HG03571 (cell line): ENCODE measurements around the gene SOD1.
A peak's percentile ranks its signal among the peaks of the same experiment; 100 is the strongest.
"Not testable (repeated sequence)": the region's sequence is repeated elsewhere in the genome, so short reads cannot be mapped to it uniquely, and the experiment has no call there.

Experiments
- ATAC-seq: cut with Tn5 transposase; IDR thresholded peaks from one replicate; pipeline ENCODE4 v1.9.1; 2021; ENCODE audit not compliant: unreplicated experiment

The SOD1 gene

DNA sequence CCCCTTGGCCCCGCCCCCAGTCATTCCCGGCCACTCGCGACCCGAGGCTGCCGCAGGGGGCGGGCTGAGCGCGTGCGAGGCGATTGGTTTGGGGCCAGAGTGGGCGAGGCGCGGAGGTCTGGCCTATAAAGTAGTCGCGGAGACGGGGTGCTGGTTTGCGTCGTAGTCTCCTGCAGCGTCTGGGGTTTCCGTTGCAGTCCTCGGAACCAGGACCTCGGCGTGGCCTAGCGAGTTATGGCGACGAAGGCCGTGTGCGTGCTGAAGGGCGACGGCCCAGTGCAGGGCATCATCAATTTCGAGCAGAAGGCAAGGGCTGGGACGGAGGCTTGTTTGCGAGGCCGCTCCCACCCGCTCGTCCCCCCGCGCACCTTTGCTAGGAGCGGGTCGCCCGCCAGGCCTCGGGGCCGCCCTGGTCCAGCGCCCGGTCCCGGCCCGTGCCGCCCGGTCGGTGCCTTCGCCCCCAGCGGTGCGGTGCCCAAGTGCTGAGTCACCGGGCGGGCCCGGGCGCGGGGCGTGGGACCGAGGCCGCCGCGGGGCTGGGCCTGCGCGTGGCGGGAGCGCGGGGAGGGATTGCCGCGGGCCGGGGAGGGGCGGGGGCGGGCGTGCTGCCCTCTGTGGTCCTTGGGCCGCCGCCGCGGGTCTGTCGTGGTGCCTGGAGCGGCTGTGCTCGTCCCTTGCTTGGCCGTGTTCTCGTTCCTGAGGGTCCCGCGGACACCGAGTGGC lies at the start of gene SOD1:
SOD1 (plus strand) TSS at position 158 of the 723 bp plus-strand sequence; CDS start at position 235, 77 bp downstream.
- ATAC-seq = peak; percentile 94

DNA sequence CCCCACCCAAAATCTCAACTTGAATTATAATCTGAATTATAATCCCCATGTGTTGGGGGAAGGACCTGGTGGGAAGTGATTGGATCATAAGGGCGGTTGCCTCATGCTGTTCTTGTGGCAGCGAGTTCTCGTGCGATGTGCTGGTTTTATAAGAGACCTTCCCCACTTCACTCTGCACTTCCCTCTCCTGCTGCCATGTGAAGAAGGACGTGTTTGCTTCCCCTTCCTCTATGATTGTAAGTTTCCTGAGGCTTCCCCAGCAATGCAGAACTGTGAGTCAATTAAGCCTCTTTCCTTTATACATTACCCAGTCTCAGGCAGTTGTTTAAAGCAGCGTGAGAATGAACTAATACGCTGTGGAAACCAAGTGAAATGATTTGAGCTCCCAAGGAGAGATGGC lies 48.0 kb upstream of the SOD1 start:
- no peak for ATAC-seq

DNA sequence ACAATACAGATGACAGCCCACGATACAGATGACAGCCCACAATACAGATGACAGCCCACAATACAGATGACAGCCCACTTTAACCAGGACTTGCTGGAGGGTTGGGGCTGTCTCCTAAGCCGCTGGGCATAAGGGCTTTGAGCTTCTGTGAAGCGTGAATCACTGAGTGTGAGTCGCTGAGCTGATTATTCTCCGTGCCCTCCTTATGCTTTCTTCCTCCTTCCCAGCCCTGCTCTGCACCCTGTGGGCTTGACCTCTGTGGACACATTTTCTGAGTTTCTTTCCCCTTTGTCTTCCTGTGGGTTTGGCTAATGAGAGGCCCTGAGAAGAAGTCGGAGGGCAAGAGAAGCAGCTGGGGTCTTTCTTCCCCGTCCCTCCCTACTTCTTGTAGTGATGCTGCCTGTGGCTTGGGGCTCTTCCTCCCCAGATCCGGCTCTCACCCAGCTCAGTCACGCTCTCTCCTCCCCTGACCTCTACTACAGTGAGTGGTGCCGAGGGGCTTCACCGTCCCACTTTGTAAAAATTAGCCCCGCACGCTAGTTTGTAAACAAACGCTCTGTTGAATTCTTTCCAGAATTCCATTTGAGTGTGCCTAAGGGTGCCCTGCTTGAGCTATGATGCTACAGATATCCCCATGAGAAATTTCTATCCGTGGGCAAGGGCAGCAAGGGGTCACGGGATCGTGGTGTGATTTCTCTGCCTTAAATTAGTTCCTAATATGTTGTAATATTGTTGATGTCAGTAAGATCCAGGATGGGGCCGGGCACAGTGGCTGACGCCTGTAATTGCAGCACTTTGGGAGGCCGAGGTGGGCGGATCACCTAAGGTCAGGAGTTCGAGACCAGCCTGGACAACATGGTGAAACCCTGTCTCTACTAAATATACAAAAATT lies 46.4 kb upstream of the SOD1 start:
- ATAC-seq = no peak

DNA sequence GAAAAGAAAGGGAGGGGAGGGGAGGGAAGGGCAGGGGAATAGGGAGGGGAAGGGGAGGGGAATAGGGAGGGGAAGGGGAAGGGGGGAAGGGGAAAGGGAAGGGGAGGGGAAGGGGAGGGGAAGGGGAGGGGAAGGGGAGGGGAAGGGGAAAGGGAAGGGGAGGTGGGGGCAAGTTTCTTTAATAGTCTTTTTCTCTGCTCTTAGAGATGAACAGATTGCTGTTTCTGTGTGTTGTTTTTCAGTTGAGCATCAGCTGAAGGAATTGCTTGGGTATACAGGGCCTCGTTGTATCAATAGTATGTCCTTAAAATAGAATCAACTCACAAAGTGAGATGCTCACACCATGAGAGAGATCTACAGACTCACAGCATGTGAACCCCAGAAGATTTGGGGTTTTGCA lies 44.8 kb upstream of the SOD1 start:
- no peak for ATAC-seq

DNA sequence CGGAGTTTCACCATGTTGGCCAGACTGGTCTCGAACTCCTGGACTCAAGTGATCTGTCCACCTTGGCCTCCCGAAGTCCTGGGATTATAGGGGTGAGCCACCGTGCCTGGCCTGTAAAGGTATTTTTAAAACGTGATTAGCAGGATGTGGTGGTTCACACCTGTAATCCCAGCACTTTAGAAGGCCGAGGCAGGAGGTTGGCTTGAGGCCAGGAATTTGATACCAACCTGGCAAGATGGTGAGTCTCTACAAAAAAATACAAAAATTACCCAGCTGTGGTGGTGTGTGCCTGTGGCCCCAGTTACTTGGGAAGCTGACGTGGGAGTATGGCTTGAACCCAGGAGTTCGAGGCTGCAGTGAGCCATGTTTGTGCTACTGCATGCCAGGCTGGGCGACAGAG lies 43.3 kb upstream of the SOD1 start:
- ATAC-seq = no peak

DNA sequence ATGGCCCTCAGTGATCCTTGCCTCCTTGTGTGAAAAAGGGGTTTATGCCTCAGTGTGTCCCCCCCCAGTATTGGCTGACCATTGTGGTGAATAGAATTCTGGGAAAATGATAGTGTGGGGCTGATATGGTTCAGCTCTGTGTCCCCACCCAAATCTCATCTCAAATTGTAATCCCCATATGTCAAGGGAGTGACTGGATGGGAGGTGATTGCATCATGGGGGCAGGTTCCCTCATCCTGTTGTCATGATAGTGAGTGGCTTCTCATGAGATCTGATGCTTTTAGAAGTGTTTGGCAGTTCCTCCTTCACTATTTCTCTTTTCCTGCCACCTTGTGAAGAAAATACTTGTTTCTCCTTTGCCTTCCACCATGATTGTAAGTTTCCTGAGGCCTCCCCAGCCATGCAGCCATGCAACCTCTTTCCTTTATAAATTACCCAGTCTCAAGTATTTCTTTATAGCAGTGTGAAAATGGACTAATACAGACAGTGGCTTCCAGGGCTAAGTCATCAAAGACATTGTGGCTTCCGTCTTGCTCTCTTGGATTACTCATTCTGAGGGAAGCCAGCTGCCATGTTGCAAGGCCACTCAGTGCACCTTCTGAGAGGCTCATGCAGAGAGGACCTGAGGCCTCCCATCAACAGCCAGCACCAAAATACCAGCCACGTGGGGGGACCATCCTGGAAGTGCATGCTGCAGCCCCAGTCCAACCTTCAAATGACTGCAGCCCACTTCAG lies 40.6 kb upstream of the SOD1 start:
- no peak for ATAC-seq

DNA sequence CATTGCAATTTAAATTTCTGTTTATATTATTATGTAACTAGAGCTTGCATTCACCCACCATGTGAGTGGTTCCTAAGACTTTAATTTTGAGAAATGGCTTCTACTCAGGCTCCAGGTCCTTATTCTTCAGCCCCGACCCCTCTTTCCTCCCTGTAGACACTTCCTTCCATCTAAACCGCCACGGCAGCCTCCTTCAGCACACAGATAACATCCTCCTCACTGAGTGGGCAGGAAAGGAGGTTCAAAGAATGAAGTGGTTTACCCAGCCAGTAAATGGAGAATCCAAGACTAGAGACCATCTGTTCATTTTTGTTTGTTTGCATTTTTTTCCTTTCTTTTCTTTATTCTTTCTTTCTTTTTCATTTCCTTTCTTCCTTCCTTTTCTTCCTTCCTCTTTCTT lies 37.1 kb upstream of the SOD1 start:
- no peak for ATAC-seq

DNA sequence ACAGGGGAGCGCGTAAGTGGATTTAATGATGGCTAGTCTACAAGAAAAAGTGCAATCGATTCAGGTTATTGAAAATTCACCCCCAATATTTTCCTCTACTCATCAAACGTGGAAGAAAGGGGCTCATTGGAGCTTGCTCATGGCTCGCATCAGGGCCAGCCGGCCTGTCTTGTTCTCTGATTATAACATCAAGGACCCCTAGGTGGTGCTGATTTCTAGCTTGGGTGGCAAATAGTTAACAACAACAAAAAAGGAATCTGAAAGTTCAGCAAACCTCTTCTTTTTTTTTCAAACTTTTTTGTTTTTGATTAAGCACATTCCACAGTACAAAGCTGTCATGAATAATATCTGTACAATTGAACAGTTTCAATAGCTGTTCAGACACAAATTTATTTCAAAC lies 35.8 kb upstream of the SOD1 start:
- ATAC-seq = no peak

DNA sequence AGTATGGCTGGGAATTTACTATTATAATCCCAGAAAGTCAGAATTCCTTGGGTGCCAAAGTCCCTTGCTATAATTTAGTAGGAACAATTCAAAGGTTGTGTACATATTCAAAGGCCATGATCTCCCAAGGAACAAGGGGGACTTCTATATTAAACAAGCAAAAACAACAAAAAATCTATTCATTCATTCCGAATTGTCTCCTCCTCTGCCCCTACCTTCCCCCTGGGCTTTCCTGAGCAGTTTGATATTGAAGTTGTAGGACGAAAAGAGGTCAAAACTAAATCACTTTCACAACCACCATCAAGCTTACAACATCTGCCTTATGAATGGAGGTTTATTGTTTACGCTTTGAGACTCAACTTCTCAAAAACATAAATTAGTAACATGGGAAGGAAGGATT lies 35.3 kb upstream of the SOD1 start:
- no peak for ATAC-seq

DNA sequence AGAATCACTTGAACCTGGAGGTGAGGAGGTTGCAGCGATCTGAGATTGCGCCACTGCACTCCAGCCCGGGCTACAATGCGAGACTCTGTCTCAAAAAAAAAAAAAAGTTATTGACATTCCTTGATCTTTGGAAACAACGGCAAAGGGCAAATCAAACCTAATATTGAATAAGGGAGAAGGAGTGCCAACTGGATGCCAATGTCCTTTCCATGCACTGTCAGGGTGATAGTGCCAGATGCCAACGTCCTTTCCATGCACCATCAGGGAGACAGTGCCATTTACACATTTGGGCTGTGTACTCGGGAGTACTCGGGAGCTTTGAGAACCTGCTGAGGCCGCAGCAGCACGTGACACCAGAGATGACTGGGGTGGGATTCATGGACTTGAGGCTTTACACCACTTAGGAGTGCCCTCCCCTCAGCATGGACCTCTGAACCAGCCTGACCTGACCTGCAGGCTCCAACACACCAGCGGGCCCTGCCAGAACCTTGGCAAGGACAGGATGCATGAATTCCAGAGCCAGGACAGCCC lies 34.5 kb upstream of the SOD1 start:
- ATAC-seq = no peak

DNA sequence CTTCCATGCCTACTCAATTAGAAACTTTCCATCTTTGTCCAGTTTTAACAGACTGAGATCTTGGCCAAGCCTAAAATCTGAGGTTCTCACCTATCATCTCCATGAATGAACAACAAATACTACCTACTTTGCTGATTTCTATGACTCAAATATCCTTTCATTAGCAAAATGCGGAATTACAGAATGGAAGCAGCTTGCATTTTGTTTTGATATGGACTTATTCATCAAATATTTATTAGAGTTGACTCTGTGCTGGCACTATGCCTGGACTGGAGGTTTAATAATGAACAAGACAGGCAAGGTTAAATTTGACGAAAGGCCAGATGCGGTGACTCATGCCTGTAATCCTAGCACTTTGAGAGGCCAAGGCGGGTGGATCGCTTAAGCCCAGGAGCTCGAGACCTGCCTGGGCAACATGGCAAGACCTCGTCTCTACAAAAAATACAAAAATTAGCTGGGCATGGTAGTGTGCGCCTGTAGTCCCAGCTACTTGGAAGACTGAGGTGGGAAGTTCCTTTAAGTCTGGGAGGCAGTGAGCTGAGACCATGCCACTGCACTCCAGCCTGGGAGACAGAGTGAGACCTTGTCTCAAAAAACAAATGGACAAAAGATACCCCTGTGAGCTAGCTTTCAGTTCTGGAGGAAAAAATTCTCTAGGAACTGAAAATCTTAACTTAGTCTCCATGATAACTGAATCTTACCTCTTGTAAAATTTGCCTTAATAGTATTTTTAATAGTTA lies 29.4 kb upstream of the SOD1 start:
- ATAC-seq = no peak

DNA sequence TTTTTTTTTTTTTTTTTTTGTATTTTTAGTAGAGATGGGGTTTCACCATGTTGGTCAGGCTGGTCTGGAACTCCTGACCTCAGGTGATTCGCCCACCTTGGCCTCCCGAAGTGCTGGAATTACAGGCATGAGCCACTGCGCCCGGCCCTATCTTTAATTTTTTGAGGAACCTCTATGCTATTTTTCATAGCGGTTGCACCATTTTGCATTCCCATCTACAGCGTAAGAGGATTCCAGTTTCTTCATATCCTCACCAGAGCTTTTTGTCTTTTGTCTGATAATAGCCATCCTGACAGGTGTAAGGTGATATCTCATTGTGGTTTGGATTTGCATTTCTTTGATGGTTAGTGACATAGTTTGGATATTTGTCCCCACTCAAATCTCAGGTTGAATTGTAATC lies 27.6 kb upstream of the SOD1 start:
- ATAC-seq = not testable (repeated sequence)

DNA sequence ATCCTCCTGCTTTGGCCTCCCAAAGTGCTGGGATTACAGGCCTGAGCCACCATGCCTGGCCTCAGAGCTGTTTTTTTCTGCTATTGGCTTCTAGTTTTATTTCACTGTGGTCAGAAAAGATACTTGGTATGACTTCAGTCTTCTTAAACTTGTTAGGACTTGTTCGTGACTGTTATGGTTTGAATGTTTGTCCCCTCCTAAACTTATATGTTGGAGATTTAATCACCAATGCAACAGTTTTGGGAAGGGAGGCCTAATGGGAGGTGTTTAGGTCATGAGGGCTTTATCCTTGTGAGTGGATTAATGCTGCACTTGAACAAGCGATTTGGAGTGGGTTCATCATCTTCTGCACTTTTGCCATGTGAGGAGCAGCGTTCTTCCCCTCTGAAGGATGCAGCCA lies 24.5 kb upstream of the SOD1 start:
- ATAC-seq = no peak

DNA sequence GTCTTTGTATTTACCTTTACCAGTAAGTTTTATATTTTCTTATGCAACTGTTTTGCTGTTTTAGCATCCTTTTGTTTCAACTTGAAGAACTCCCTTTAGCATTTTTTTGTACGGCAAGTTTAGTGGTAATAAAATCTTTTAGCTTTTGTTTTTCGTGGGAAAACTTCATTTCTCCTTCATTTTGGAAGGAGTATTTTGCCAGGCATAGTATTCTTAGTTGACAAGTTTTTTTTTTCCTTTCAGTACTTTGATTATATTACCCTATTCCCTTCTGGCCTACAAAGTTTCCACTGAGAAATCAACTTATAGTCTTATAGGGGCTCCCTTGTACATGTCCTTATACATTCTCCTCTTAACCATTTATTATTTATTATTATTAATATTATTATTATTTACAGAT lies 22.6 kb upstream of the SOD1 start:
- no peak for ATAC-seq

DNA sequence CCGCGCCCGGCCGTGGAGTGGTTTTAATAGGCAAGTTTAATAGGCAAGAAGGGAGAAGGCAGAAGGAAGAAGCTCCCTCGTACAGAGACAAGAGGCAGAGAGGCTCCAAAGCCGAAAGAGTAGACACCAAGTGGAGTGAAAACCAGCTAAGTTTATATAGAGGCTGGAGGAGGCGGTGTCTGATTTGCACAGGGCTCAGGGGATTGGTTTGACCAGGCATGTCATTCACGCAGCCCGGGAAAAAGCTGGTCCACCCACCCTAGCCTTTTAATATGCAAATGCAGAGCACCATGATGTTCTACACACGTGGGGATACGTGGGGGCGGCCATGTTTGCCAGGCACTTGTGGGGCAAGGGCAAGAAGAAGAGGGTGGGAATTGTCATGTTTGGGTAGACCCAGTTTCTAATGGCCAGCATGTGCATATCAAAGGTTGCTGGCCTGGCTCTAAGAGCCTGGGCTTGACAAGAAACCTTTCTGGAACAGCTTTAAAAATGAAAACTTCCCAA lies 18.0 kb upstream of the SOD1 start:
- no peak for ATAC-seq

DNA sequence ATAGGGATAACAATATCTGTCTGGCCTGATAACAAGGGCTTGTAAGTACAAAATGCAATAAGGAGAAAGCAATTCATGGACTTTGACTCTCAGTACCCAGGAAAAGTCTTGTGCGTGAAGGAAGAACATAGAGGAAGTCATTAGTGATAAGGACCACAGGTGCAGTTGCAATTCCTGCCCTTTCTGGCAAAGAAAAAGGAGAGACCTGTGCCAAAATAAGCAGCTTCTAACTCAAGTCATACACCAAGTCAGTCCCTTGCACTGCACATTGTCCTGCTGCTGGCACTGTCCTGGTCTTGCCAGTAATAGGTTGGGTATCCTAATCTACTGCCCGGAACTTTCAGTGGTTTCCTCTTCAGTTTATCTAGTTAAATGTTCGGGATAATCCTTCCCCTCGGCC lies 14.8 kb upstream of the SOD1 start:
- ATAC-seq = no peak

DNA sequence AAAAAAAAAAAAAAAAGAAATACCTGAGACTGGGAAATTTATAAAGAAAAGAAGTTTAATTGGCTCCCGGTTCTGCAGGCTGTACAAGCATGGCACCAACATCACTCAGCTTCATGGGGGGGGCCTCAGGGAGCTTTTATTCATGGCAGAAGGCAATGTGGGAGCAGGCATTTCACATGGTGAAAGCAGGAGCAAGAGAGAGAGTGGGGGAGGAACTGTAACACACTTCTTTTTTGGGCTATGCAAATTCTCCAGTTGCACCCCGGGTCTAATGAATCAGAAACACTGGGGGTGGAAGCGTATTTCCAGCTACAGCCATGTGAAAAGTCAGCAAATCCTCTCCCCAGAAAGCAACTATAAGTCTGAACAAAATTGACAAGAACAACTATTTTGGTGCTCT lies 11.8 kb upstream of the SOD1 start:
- ATAC-seq = no peak

DNA sequence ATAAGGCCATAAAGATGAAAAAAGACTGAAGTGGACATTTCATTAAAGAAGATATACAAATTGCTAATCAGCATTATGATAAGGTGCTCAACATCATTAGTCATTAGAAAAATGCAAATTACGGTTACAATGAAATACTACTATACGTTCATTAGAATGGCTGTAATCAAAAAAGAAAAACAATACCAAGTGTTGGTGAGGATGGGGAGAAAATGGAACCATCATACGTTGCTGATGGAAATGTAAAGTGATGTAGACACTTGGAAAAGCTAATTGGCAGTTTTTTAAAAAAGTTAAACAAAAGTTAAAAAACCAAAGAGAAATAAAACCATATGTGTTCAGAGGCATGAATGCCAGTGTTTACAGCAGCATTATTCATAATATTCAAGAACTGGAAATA lies 8.6 kb upstream of the SOD1 start:
- ATAC-seq = no peak

DNA sequence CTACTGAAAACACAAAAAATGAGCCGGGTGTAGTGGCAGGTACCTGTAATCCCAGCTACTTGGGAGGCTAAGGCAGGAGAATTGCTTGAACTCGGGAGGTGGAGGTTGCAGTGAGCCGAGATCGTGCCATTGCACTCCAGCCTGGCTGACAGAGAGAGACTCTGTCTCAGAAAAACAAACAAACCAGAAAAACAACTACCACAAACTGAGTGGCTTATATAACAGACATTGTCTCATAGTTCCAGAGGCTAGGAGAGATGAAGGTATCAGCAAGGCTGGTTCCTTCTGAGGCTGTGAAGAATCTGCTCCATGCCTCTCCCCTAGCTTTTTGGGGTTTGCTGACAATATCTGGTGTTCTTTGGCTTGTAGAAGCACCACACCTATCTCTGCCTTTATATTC lies 8.0 kb upstream of the SOD1 start:
- ATAC-seq = not testable (repeated sequence)

DNA sequence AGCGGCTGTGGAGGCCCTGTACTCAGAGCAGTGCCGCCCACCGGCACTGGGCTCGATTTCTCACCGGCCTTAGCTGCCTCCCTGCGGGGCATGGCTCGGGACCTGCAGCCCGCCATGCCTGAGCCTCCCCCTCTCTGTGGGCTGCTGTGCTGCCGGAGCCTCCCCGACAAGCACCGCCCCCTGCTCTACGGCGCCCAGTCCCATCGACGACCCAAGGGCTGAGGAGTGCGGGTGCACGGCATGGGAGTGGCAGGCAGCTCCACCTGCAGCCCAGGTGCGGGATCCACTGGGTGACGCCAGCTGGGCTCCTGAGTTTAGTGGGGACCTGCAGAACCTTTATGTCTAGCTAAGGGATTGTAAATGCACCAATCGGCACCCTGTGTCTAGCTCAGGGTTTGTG lies 5.2 kb upstream of the SOD1 start:
- ATAC-seq = no peak
